Esophagus squamous epithelium (tissue), 4 donors: ENCODE data around the gene PTPRJ.

Experiments used
- CTCF ChIP-seq, 6 experiments: fragments of 450-650 bp in 4 of 6; fragments of 200-600 bp in 2 of 6; sonication (generic) in 2 of 6; IDR thresholded peaks; one replicate each; pipeline ENCODE4 v1.5.1; 2016 to 2019; ENCODE audit warnings: antibody characterized with exemption in 6 of 6, mild to moderate bottlenecking in 4 of 6, moderate library complexity in 4 of 6
- POLR2A ChIP-seq, 4 donors: fragments of 450-650 bp; IDR thresholded peaks; one replicate each; pipeline ENCODE4 v1.6.1; 2017; ENCODE audit warnings: antibody characterized with exemption in 4 of 4, mild to moderate bottlenecking in 4 of 4, moderate library complexity in 3 of 4

- TF ChIP-seq CTCF (IDR thresholded peaks at IDR 0.05), result no peak
- TF ChIP-seq POLR2A (IDR thresholded peaks at IDR 0.05), result no peak
Measured at GRCh38 chr11:47998733-47999359, 18.5 kb downstream of the PTPRJ start.
